Thymus (tissue), 11 donors: ENCODE measurements around the gene KIRREL3. TPM values are rescaled to one million over a fixed set of nuclear protein-coding genes. Genes with fewer than 3 reads are reported as not detected.

ENCODE experiments used
- DNase-seq, 9 donors: peaks; one replicate each; pipeline ENCODE4 v3.0.0-alpha.2; 2013; ENCODE audit warnings: low spot score in 9 of 9, low read depth in 6 of 9, missing footprints in 1 of 9
- H3K27ac ChIP-seq, 2 donors: one replicate each; pipeline ENCODE4 v1.5.1; 2013; ENCODE audit warnings: control low read depth in 1 of 2, low read depth in 1 of 2, low read length in 1 of 2, mild to moderate bottlenecking in 1 of 2, moderate library complexity in 1 of 2
- H3K27me3 ChIP-seq, 2 donors: one replicate each; pipeline ENCODE4 v1.5.1; 2013; ENCODE audit warnings: low read length in 1 of 2; ENCODE audit not compliant: control insufficient read depth in 2 of 2, insufficient read depth in 1 of 2
- H3K36me3 ChIP-seq, 2 donors: one replicate each; pipeline ENCODE4 v1.5.1; 2013; ENCODE audit warnings: low read length in 1 of 2, mild to moderate bottlenecking in 1 of 2, moderate library complexity in 1 of 2; ENCODE audit not compliant: control insufficient read depth in 2 of 2, insufficient read depth in 2 of 2
- H3K4me1 ChIP-seq, 2 donors: one replicate each; pipeline ENCODE4 v1.5.1; 2013; ENCODE audit warnings: low read length in 2 of 2; ENCODE audit not compliant: control insufficient read depth in 2 of 2, insufficient read depth in 2 of 2
- H3K4me3 ChIP-seq, 2 donors: one replicate each; pipeline ENCODE4 v1.5.1; 2013; ENCODE audit warnings: low read length in 2 of 2, control low read depth in 1 of 2, mild to moderate bottlenecking in 1 of 2
- H3K9me3 ChIP-seq, 2 donors: one replicate each; pipeline ENCODE4 v1.5.1; 2013; ENCODE audit warnings: low read length in 1 of 2, mild to moderate bottlenecking in 1 of 2; ENCODE audit not compliant: control insufficient read depth in 2 of 2, insufficient read depth in 1 of 2
- WGBS: extraction: QIAGEN DNeasy Blood & Tissue Kit; methylation state at CpG from one replicate; pipeline ENCODE4 v1.1.7; 2013; 5-methylcytosine and 5-hydroxymethylcytosine counted together
- polyA plus RNA-seq: library from polyadenylated mRNA; stranded (reverse); fragments of 200-250 nt; gene quantifications from one replicate; pipeline ENCODE4 v1.2.3, GENCODE V29; 2013
- total RNA-seq: library from RNA; stranded (reverse); fragments of 120-200 nt; gene quantifications from one replicate; pipeline ENCODE4 v1.2.4, GENCODE V29; 2013
- donor health status: healthy.

The KIRREL3 gene
- total and polyA plus RNA-seq, 2 donors, result 0.09 to 0.14 TPM

DNA sequence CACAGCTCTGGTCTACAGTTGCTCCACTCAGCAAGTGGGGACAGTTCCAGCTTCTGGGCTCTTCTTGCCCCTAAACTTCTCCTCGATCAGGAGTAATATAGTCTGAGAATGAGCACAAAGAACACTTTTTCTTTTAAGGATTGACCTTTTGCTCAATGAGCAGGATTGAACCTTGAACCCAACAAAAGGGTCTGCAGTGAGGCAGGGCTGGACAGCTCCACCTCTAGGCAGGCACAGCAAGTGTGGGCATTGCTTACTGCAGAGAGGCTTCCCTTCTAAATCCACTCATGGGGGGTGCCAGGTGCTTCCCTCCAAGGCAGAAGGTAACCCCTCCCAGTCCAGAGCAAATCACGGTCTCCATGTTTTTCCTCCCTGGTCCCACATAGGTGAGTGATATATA lies 365.6 kb downstream of the KIRREL3 start:
- Histone ChIP-seq H3K27ac (no peak overlapping the region), H3K36me3 (no peaks in the 10 kb centered on the region), H3K9me3 (no peaks in the 10 kb centered on the region), H3K27me3 (peaks cover 0 to 6% of the 10 kb centered on the region in 2 donors), H3K4me3 (no peak overlapping the region), H3K4me1 (no peaks in the 10 kb centered on the region)
- DNase-seq, result no peak
- 71% methylated on average over 2 of the region's 2 CpGs for WGBS

- WGBS, result 33% methylated on average over 3 of the region's 3 CpGs
- Histone ChIP-seq H3K4me1 (no peaks in the 10 kb centered on the region), H3K9me3 (no peaks in the 10 kb centered on the region), H3K4me3 (no peak overlapping the region), H3K27ac (no peak overlapping the region), H3K36me3 (no peaks in the 10 kb centered on the region), H3K27me3 (peaks cover 0 to 3% of the 10 kb centered on the region in 2 donors)
- no peak for DNase-seq
These were observed 367.2 kb downstream of the KIRREL3 start for GRCh38 chr11:126633330-126633729.

DNA sequence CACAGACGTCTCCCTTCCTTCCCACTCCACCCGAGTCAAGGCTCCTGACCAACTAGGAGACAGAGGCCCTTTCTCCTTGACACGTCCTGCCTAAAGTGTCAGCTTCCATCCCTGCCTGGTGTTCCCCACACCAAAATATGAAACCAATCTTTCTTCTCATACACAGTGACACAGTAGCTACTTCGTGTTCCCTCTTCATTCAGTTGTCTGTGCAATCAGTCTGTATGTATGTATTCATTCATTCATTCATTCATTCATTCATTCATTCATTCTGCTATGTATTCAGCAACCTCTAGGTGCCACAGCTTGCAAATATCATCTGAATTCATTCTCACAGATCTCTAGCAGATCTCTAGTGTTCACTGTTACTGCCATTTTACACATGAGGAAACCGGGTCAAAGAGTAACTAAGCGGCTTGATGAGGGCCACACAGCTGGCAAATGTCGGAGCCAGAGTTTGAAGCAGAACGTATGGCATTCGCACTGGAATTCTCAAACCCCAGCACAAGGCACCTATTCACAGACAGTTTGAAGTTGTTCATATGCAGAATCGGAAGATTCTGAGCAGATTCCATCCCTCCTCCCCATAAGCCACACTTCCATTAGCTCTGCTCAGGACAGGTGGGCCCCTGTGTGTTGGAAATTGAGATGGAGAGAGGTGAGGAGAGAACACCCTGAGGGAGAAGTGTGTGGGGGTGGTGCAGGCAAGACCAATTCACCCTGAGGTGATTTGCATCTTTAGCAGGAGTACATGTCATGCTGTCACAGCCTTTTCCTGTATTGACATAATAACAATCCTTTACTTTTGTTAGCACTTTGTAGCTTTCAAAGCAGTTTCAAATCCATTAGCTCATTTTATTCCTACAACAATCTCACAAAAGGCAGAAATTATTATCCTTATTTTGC lies 369.4 kb downstream of the KIRREL3 start:
- no peak overlapping the region for H3K27ac ChIP-seq
- no peak for DNase-seq
- no peaks in the 10 kb centered on the region for H3K36me3 ChIP-seq
- H3K27me3 ChIP-seq, result peaks cover 0 to 3% of the 10 kb centered on the region in 2 donors
- H3K4me3 ChIP-seq, result no peak overlapping the region
- 94% methylated on average over 10 of the region's 10 CpGs for WGBS
- H3K9me3 ChIP-seq, result no peaks in the 10 kb centered on the region
- H3K4me1 ChIP-seq, result no peaks in the 10 kb centered on the region

GRCh38 chr11:126630488-126630887 lies 370.1 kb downstream of the KIRREL3 start:
- H3K4me1 ChIP-seq, result no peaks in the 10 kb centered on the region
- DNase-seq, result no peak
- no peak overlapping the region for H3K27ac ChIP-seq
- no peak overlapping the region for H3K4me3 ChIP-seq
- H3K36me3 ChIP-seq, result no peaks in the 10 kb centered on the region
- no peaks in the 10 kb centered on the region for H3K9me3 ChIP-seq
- 91% methylated on average over 3 of the region's 3 CpGs for WGBS
- H3K27me3 ChIP-seq, result peaks cover 0 to 3% of the 10 kb centered on the region in 2 donors

- H3K27ac ChIP-seq, result no peak overlapping the region
- WGBS, result 82% methylated on average over 13 of the region's 13 CpGs
- no peak for DNase-seq
- H3K27me3 ChIP-seq, result no peaks in the 10 kb centered on the region
- no peak overlapping the region for H3K4me3 ChIP-seq
- no peaks in the 10 kb centered on the region for H3K9me3 ChIP-seq
- H3K36me3 ChIP-seq, result no peaks in the 10 kb centered on the region
- no peaks in the 10 kb centered on the region for H3K4me1 ChIP-seq
These were observed 371.6 kb downstream of the KIRREL3 start for GRCh38 chr11:126628790-126629621.

DNA sequence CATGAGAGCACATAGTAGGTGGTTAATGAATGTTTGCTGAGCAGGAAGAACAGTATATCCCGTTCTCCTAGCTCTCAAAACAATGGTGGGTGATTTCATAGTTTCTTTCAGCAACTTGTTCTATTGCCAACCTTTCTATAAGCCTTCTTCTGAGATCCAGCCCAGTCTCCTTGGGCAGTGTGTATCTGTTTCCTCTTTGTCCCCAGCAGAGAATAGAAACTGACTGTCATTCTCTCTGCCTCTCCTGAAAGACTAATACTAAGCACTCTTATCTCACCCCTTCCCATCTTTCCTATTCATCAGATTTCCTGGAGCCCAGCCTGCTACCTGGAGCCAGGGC lies 372.1 kb downstream of the KIRREL3 start:
- H3K9me3 ChIP-seq, result no peaks in the 10 kb centered on the region
- no peaks in the 10 kb centered on the region for H3K4me1 ChIP-seq
- DNase-seq, result no peak
- no peaks in the 10 kb centered on the region for H3K36me3 ChIP-seq
- WGBS, result 77% methylated on average over 1 of the region's 1 CpG
- no peak overlapping the region for H3K27ac ChIP-seq
- no peaks in the 10 kb centered on the region for H3K27me3 ChIP-seq
- H3K4me3 ChIP-seq, result no peak overlapping the region

DNA sequence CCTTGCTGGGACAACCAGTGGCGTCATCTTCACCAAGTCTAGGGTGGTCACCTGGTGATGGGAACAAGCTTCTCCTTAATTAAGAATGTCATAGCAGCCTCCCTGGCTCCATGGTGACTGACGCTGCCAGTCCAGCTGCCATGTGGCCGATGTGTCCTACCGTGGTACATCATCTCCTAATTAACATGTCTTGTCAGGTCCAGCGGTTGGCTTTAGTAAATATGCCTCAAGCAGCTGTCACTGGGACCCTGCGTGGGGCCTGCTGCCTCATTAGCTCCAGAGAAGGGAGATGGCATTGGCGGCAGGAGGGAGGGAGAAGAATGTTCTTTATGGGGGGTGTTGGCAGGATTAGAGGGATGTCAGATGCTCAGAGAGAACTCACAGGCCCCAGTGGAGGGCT lies 373.1 kb downstream of the KIRREL3 start:
- no peaks in the 10 kb centered on the region for H3K4me1 ChIP-seq
- no peak for DNase-seq
- no peaks in the 10 kb centered on the region for H3K36me3 ChIP-seq
- WGBS, result 97% methylated on average over 7 of the region's 7 CpGs
- H3K27ac ChIP-seq, result no peak overlapping the region
- H3K9me3 ChIP-seq, result no peaks in the 10 kb centered on the region
- no peaks in the 10 kb centered on the region for H3K27me3 ChIP-seq
- H3K4me3 ChIP-seq, result no peak overlapping the region

DNA sequence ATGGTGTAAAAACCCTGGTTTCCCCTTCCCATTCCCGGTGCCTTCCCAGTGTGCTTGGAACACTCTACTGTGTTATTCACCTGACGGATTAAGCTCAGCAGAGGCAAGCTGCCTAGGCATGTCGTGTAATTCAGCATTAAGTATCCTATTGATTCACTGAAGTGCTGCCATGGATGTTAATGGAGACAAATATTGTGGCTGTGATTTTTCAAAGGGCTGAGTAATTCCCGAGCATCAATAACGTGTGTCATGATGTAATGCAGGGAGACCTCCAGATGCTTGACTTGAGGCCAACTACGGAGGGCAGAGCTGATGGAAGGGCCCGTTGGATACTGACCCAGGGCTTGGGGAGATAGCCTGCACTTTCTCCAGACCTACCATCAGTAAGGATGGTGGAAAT lies 376.1 kb downstream of the KIRREL3 start:
- no peak overlapping the region for H3K27ac ChIP-seq
- WGBS, result 91% methylated on average over 7 of the region's 7 CpGs
- no peak for DNase-seq
- H3K9me3 ChIP-seq, result no peaks in the 10 kb centered on the region
- no peaks in the 10 kb centered on the region for H3K36me3 ChIP-seq
- H3K4me3 ChIP-seq, result no peak overlapping the region
- no peaks in the 10 kb centered on the region for H3K27me3 ChIP-seq
- H3K4me1 ChIP-seq, result no peaks in the 10 kb centered on the region

- no peaks in the 10 kb centered on the region for H3K27me3 ChIP-seq
- no peaks in the 10 kb centered on the region for H3K9me3 ChIP-seq
- no peaks in the 10 kb centered on the region for H3K4me1 ChIP-seq
- WGBS, result 96% methylated on average over 3 of the region's 3 CpGs
- H3K36me3 ChIP-seq, result no peaks in the 10 kb centered on the region
- H3K27ac ChIP-seq, result no peak overlapping the region
- DNase-seq, result no peak
- no peak overlapping the region for H3K4me3 ChIP-seq
These were observed 381.1 kb downstream of the KIRREL3 start for GRCh38 chr11:126619516-126619915.
